HepG2 (cell line): Measurements from ENCODE around the gene RNASE12. TPM values are rescaled to one million over a fixed set of nuclear protein-coding genes. Genes with fewer than 3 reads are reported as not detected.
A peak's percentile ranks its signal among the peaks of the same experiment; 100 is the strongest.

Experiments used
- ATAC-seq: fragments of 200-7000 bp; cut with Tn5 transposase; 3 replicates; pipeline ENCODE4 v1.9.1; 2020; ENCODE audit warnings: mild to moderate bottlenecking, moderate library complexity
- BruUV-seq: library from RNA; stranded (reverse); fragments of 400-500 nt; replicated peaks from 2 replicates; lab custom pipeline; 2021; lab: Mats Ljungman, UMichigan
- CTCF ChIA-PET: fragments of 300-600 bp; formaldehyde crosslinking; extraction: SDS; loops from one replicate; lab custom pipeline; 2021; ENCODE audit warnings: low total read pairs, inconsistent platforms, low intra/inter-chr PET ratio; lab: Yijun Ruan, JAX
- POLR2A ChIA-PET: fragments of 350-600 bp; sonication (Branson Sonifier 250); formaldehyde crosslinking; loops from one replicate; lab custom pipeline; 2020; ENCODE audit warnings: antibody characterized with exemption, inconsistent platforms; lab: Yijun Ruan, JAX
- DNase-seq: peaks from one replicate; pipeline ENCODE4 v3.0.0-alpha.2; 2015; ENCODE audit warnings: low spot score
- FAIRE-seq: peaks from 3 replicates; lab custom pipeline; 2011; peaks lifted over from hg19 to GRCh38; lab: Jason Lieb, UNC
- H2AFZ ChIP-seq: one replicate; pipeline ENCODE4 v1.6.1; 2011; ENCODE audit warnings: low read length, inconsistent platforms
- H3K27ac ChIP-seq: fragments of 300-600 bp; 3 replicates; pipeline ENCODE4 v1.8.0; 2011; ENCODE audit warnings: mixed run types, mild to moderate bottlenecking, mixed read lengths, low read length, inconsistent platforms; ENCODE audit not compliant: insufficient read depth; ENCODE audit errors: extremely low read length
- H3K27me3 ChIP-seq, 2 experiments: fragments of 200-600 bp in 1 of 2; 2 replicates in 1 of 2; 3 replicates in 1 of 2; pipeline versions ENCODE4 v1.6.0 to v1.8.0; 2011; ENCODE audit warnings: low read length in 2 of 2, mild to moderate bottlenecking in 2 of 2, moderate library complexity in 2 of 2, inconsistent platforms in 1 of 2; ENCODE audit not compliant: insufficient read depth in 2 of 2, control insufficient read depth in 1 of 2
- H3K36me3 ChIP-seq, 2 experiments: fragments of 200-600 bp in 1 of 2; replicated peaks in 1 of 2; 2 replicates in 1 of 2; 3 replicates in 1 of 2; pipeline versions ENCODE4 v1.5.1 to v1.8.0; 2011; ENCODE audit warnings: low read length in 2 of 2, inconsistent platforms in 1 of 2; ENCODE audit not compliant: insufficient read depth in 2 of 2, control insufficient read depth in 1 of 2
- H3K4me1 ChIP-seq: 2 replicates; pipeline ENCODE4 v1.5.1; 2012; ENCODE audit warnings: low read length, inconsistent platforms; ENCODE audit not compliant: insufficient read depth
- H3K4me2 ChIP-seq: 2 replicates; pipeline ENCODE4 v1.6.0; 2011; ENCODE audit warnings: low read depth, low read length, inconsistent platforms
- H3K4me3 ChIP-seq, 3 experiments: fragments of 200-600 bp in 1 of 3; sonication (generic), shearing (Covaris generic) in 1 of 3; replicated peaks in 1 of 3; 2 replicates each; pipeline ENCODE4 v1.5.1; 2011 to 2016; ENCODE audit warnings: low read length in 3 of 3, inconsistent platforms in 2 of 3, low read depth in 2 of 3, mild to moderate bottlenecking in 2 of 3, control low read depth in 1 of 3, mixed read lengths in 1 of 3; ENCODE audit not compliant: insufficient read depth in 1 of 3
- H3K79me2 ChIP-seq: one replicate; pipeline ENCODE4 v1.6.1; 2011; ENCODE audit warnings: low read length, inconsistent platforms; ENCODE audit not compliant: insufficient read depth
- H3K9ac ChIP-seq: 2 replicates; pipeline ENCODE4 v1.6.0; 2011; ENCODE audit warnings: mild to moderate bottlenecking, low read depth, low read length, inconsistent platforms; ENCODE audit not compliant: insufficient read depth
- H3K9me3 ChIP-seq: 2 replicates; pipeline ENCODE4 v1.5.1; 2012; ENCODE audit warnings: mild to moderate bottlenecking, low read length
- H4K20me1 ChIP-seq: 2 replicates; pipeline ENCODE4 v1.6.0; 2011; ENCODE audit warnings: inconsistent platforms, mild to moderate bottlenecking, low read length, moderate library complexity; ENCODE audit not compliant: insufficient read depth
- ATF2 ChIP-seq: sonication (generic); formaldehyde crosslinking; IDR thresholded peaks from 2 replicates; pipeline ENCODE4 v1.4.0; 2020; ENCODE audit warnings: missing genetic modification reagents
- CEBPB ChIP-seq: IDR thresholded peaks from 2 replicates; pipeline ENCODE4 v1.6.1; 2011; ENCODE audit warnings: low read depth, low read length, improper control_type of control experiment, borderline replicate concordance
- CENPX ChIP-seq: sonication (generic); formaldehyde crosslinking; IDR thresholded peaks from 2 replicates; pipeline ENCODE4 v1.9.0; 2021; ENCODE audit warnings: mild to moderate bottlenecking, missing genetic modification reagents, moderate library complexity
- DDIT3 ChIP-seq: sonication (generic); formaldehyde crosslinking; IDR thresholded peaks from 2 replicates; pipeline ENCODE4 v1.4.0; 2020; ENCODE audit warnings: mild to moderate bottlenecking, missing genetic modification reagents
- NR2F6 ChIP-seq, 2 experiments: IDR thresholded peaks; 2 replicates each; pipeline ENCODE4 v1.6.1; 2016; ENCODE audit warnings: antibody characterized with exemption in 1 of 2, mild to moderate bottlenecking in 1 of 2
- PHF20 ChIP-seq: sonication (generic); formaldehyde crosslinking; IDR thresholded peaks from 2 replicates; pipeline ENCODE4 v1.5.0; 2020; ENCODE audit warnings: mild to moderate bottlenecking, missing genetic modification reagents
- PREB ChIP-seq: sonication (generic); formaldehyde crosslinking; IDR thresholded peaks from 2 replicates; pipeline ENCODE4 v1.4.0; 2020; ENCODE audit warnings: missing genetic modification reagents
- TP53 ChIP-seq: sonication (generic); formaldehyde crosslinking; conservative IDR thresholded peaks from 2 replicates; pipeline ENCODE4 v1.4.0; 2020; ENCODE audit warnings: missing genetic modification reagents
- UBTF ChIP-seq: sonication (generic); formaldehyde crosslinking; IDR thresholded peaks from 2 replicates; pipeline ENCODE4 v1.4.0; 2020; ENCODE audit warnings: mild to moderate bottlenecking, missing genetic modification reagents
- ZFP90 ChIP-seq: sonication (generic); formaldehyde crosslinking; IDR thresholded peaks from 2 replicates; pipeline ENCODE4 v1.8.0; 2022; ENCODE audit warnings: missing genetic modification reagents, mild to moderate bottlenecking, inconsistent platforms, borderline replicate concordance
- ZNF124 ChIP-seq: sonication (generic); formaldehyde crosslinking; IDR thresholded peaks from 2 replicates; pipeline ENCODE4 v1.4.0; 2020; ENCODE audit warnings: missing genetic modification reagents
- ZNF333 ChIP-seq: sonication (generic); formaldehyde crosslinking; IDR thresholded peaks from 2 replicates; pipeline ENCODE4 v1.4.0; 2020; ENCODE audit warnings: mild to moderate bottlenecking, missing genetic modification reagents, borderline replicate concordance
- ZNF878 ChIP-seq: sonication (generic); formaldehyde crosslinking; IDR thresholded peaks from 2 replicates; pipeline ENCODE4 v1.8.1; 2023; ENCODE audit warnings: mild to moderate bottlenecking, missing genetic modification reagents, moderate library complexity
- WGBS: methylation state at CpG from one replicate; pipeline ENCODE4 v1.1.6; 2017; ENCODE audit warnings: low lambda C conversion rate; 5-methylcytosine and 5-hydroxymethylcytosine counted together
- in situ Hi-C: cut with HindIII; loops from 2 replicates; pipeline ENCODE4 v1.10.0; 2017; ENCODE audit warnings: low pct_unique_long_range_greater_than_20kb; ENCODE audit not compliant: extremely low pct_ligation_motif_present
- intact Hi-C: fragments of 100-400 bp; cut with micrococcal nuclease; formaldehyde crosslinking; loops from one replicate; pipeline ENCODE4 v1.10.0; 2022; ENCODE audit not compliant: unreplicated experiment
- polyA plus RNA-seq, 8 experiments: library from polyadenylated mRNA; depleted of rRNA in 3 of 8; stranded (reverse) in 7 of 8; unstranded in 1 of 8; fragments of >200 nt; fragmentation: Illumina TruSeq in 4 of 8; extraction: Trizol in 4 of 8; gene quantifications; 2 replicates each; pipeline versions ENCODE4 v1.2.1 to v1.2.3, GENCODE V29; 2011 to 2016; ENCODE audit warnings: low read depth in 4 of 8, missing spikeins in 1 of 8, mixed read lengths in 1 of 8; ENCODE audit not compliant: insufficient read depth in 1 of 8
- total RNA-seq, 5 experiments: library from RNA; depleted of rRNA; stranded (reverse); fragments of >200 nt; fragmentation: Illumina TruSeq; extraction: Trizol; gene quantifications; 2 replicates each; pipeline ENCODE4 v1.2.3, GENCODE V29; 2016; ENCODE audit warnings: low read depth in 1 of 5

Gene RNASE12
- total and polyA plus RNA-seq, 2 of the 13 experiments (the other 11 are each of a cell fraction or from before 2014, with no cell fraction given), result not detected

GRCh38 chr14:20620798-20621478 lies 29.8 kb upstream of the RNASE12 start:
- BruUV-seq, result no TSS peak
- no peak overlapping the region for H2AFZ ChIP-seq
- peak overlapping the region; percentile 44 for H3K4me2 ChIP-seq
- WGBS, result 0% methylated on average over 2 of the region's 2 CpGs
- DNase-seq, result peak; percentile 73
- H3K79me2 ChIP-seq, result no peaks in the 10 kb centered on the region
- peak overlapping the region in 1 of 3 experiments; percentile 29; a peak in 1 of 6 replicates for H3K4me3 ChIP-seq
- H3K27me3 ChIP-seq, result no peaks in the 10 kb centered on the region
- ChIA-PET CTCF (no interaction called here), POLR2A (interaction anchor here (1.1 to 1.8 kb wide), 4 partner anchors 38 to 66 kb away, joined by 4 to 5 read pairs (median 4); no protein-coding TSS in a partner anchor)
- H3K27ac ChIP-seq, result peak overlapping the region; percentile 17
- peak; percentile 12 for FAIRE-seq
- peak; percentile 58 for ATAC-seq
- in situ Hi-C loops, result loop anchor here (25.0 kb wide), 1 partner anchor 159 kb away; the partner anchor contains the start of genes APEX1, OSGEP, PIP4P1 and PNP
- intact Hi-C loops, result no loop called here
- H3K36me3 ChIP-seq, result no peaks in the 10 kb centered on the region
- H3K4me1 ChIP-seq, result peaks cover 96% of the 10 kb centered on the region
- no peaks in the 10 kb centered on the region for H3K9me3 ChIP-seq
- H3K9ac ChIP-seq, result no peak overlapping the region
- H4K20me1 ChIP-seq, result no peaks in the 10 kb centered on the region
- TF ChIP-seq NR2F6 (IDR thresholded peaks at IDR 0.05) (peak; percentile 11; the same call in 1 of the 2 replicates), NR2F6 (CRISPR knock-in tag; IDR thresholded peaks at IDR 0.05) (no peak), UBTF (no peak), PREB (CRISPR knock-in tag) (no peak), TP53 (no peak), ZNF124 (no peak), ZNF333 (CRISPR knock-in tag) (no peak), CENPX (CRISPR knock-in tag) (no peak), DDIT3 (CRISPR knock-in tag) (no peak), ATF2 (CRISPR knock-in tag) (no peak), ZNF878 (CRISPR knock-in tag) (no peak), ZFP90 (no peak), PHF20 (CRISPR knock-in tag) (no peak), CEBPB (peak; percentile 66; the same call in 1 of the 2 replicates)
